Keratinocyte (primary cell): Measurements from ENCODE around the gene PLXNB1. TPM values are rescaled to one million over a fixed set of nuclear protein-coding genes. Genes with fewer than 3 reads are reported as not detected.

Experiments used
- DNase-seq: peaks from one replicate; pipeline ENCODE4 v3.0.0-alpha.2; 2011; ENCODE audit warnings: low read depth, missing footprints, low spot score
- FAIRE-seq: peaks from 2 replicates; lab custom pipeline; 2011; peaks lifted over from hg19 to GRCh38; lab: Jason Lieb, UNC
- H2AFZ ChIP-seq: 2 replicates; pipeline ENCODE4 v1.6.0; 2012; ENCODE audit warnings: low read length, control low read depth, inconsistent platforms; ENCODE audit not compliant: control insufficient read depth
- H3K27ac ChIP-seq: 2 replicates; pipeline ENCODE4 v1.5.1; 2011; ENCODE audit warnings: low read length; ENCODE audit not compliant: control insufficient read depth, insufficient read depth
- H3K27me3 ChIP-seq: 3 replicates; pipeline ENCODE4 v1.6.0; 2011; ENCODE audit warnings: low read length; ENCODE audit not compliant: control insufficient read depth, insufficient read depth; ENCODE audit errors: extremely low read depth
- H3K36me3 ChIP-seq, 2 experiments: 2 replicates in 1 of 2; 3 replicates in 1 of 2; pipeline ENCODE4 v1.5.1; 2011; ENCODE audit warnings: low read length in 2 of 2, mild to moderate bottlenecking in 1 of 2; ENCODE audit not compliant: control insufficient read depth in 2 of 2, insufficient read depth in 2 of 2; ENCODE audit errors: extremely low read depth in 1 of 2
- H3K4me1 ChIP-seq: 3 replicates; pipeline ENCODE4 v1.5.1; 2011; ENCODE audit warnings: low read length; ENCODE audit not compliant: control insufficient read depth, insufficient read depth; ENCODE audit errors: extremely low read depth
- H3K4me2 ChIP-seq: 3 replicates; pipeline ENCODE4 v1.6.0; 2011; ENCODE audit warnings: low read depth, low read length; ENCODE audit not compliant: control insufficient read depth, insufficient read depth; ENCODE audit errors: extremely low read depth
- H3K4me3 ChIP-seq, 3 experiments: fragments of 200-600 bp in 1 of 3; sonication (generic) in 1 of 3; 2 replicates in 2 of 3; 3 replicates in 1 of 3; pipeline ENCODE4 v1.5.1; 2011 to 2016; ENCODE audit warnings: low read length in 3 of 3, mild to moderate bottlenecking in 3 of 3, control low read depth in 2 of 3, inconsistent platforms in 1 of 3, low read depth in 1 of 3, mixed read lengths in 1 of 3, mixed run types in 1 of 3, moderate library complexity in 1 of 3; ENCODE audit not compliant: control insufficient read depth in 2 of 3, insufficient read depth in 2 of 3; ENCODE audit errors: extremely low read depth in 1 of 3
- H3K79me2 ChIP-seq: 2 replicates; pipeline ENCODE4 v1.6.0; 2012; ENCODE audit warnings: low read length; ENCODE audit not compliant: control insufficient read depth, insufficient read depth
- H3K9ac ChIP-seq: 3 replicates; pipeline ENCODE4 v1.6.0; 2011; ENCODE audit warnings: low read length; ENCODE audit not compliant: control insufficient read depth, insufficient read depth; ENCODE audit errors: extremely low read depth
- H3K9me1 ChIP-seq: 3 replicates; pipeline ENCODE4 v1.6.0; 2011; ENCODE audit warnings: low read length; ENCODE audit not compliant: control insufficient read depth, insufficient read depth; ENCODE audit errors: extremely low read depth
- H3K9me3 ChIP-seq: 2 replicates; pipeline ENCODE4 v1.5.1; 2012; ENCODE audit warnings: low read depth, low read length; ENCODE audit not compliant: control insufficient read depth
- H4K20me1 ChIP-seq: 3 replicates; pipeline ENCODE4 v1.6.0; 2011; ENCODE audit warnings: low read length; ENCODE audit not compliant: control insufficient read depth, insufficient read depth; ENCODE audit errors: extremely low read depth
- CTCF ChIP-seq, 3 experiments: IDR thresholded peaks in 1 of 3; conservative IDR thresholded peaks in 1 of 3; optimal IDR thresholded peaks in 1 of 3; 2 replicates in 2 of 3; 3 replicates in 1 of 3; pipeline versions ENCODE3 to v1.5.1; 2011; ENCODE audit warnings: low read length in 3 of 3, mild to moderate bottlenecking in 3 of 3, moderate library complexity in 2 of 3, control low read depth in 1 of 3, inconsistent platforms in 1 of 3; ENCODE audit not compliant: insufficient read depth in 2 of 3; ENCODE audit errors: extremely low read depth in 1 of 3
- EZH2 ChIP-seq: IDR thresholded peaks from one replicate; pipeline ENCODE4 v1.6.1; 2012; ENCODE audit warnings: inconsistent platforms, mild to moderate bottlenecking, low read length, moderate library complexity
- dilution Hi-C: fragments of 300-500 bp; cut with MboI; formaldehyde crosslinking; loops from one replicate; pipeline ENCODE4 v1.7.0; 2020; ENCODE audit warnings: low sequenced_read_pairs; ENCODE audit not compliant: extremely low pct_ligation_motif_present
- polyA plus RNA-seq, 5 experiments: library from polyadenylated mRNA; depleted of rRNA in 3 of 5; stranded (reverse) in 3 of 5; stranded (forward) in 1 of 5; unstranded in 1 of 5; fragments of >200 nt; gene quantifications; 1 replicate in 1 of 5; 2 replicates in 3 of 5; 3 replicates in 1 of 5; pipeline versions ENCODE4 v1.2.1 to v1.2.3, GENCODE V29; 2011 to 2012; ENCODE audit warnings: missing spikeins in 2 of 5, low read depth in 1 of 5, low replicate concordance in 1 of 5

Gene PLXNB1
- polyA plus RNA-seq, 1 donor (not counting 4 experiments of a cell fraction or from before 2014, with no cell fraction given): 83.0 TPM

GRCh38 chr3:48459773-48460516 is 30.1 kb upstream of the PLXNB1 start:
- H3K79me2 ChIP-seq: no peaks in the 10 kb centered on the region
- TF ChIP-seq CTCF (optimal IDR thresholded peaks at IDR 0.05 in 1 of 3, IDR thresholded peaks at IDR 0.05 in 1 of 3, conservative IDR thresholded peaks at IDR 0.05 in 1 of 3; ENCODE audit: extremely low read depth in 1 of 3, insufficient read depth in 2 of 3, low read length in 3 of 3): no peak
- H3K4me3 ChIP-seq: no peak overlapping the region
- no peaks in the 10 kb centered on the region for H3K9me1 ChIP-seq
- no peaks in the 10 kb centered on the region for H3K9me3 ChIP-seq
- no peaks in the 10 kb centered on the region for H3K27me3 ChIP-seq
- H3K4me1 ChIP-seq: peaks cover 2% of the 10 kb centered on the region
- H3K27ac ChIP-seq: no peak overlapping the region
- no peak for DNase-seq
- H4K20me1 ChIP-seq: no peaks in the 10 kb centered on the region
- FAIRE-seq: no peak
- dilution Hi-C loops: no loop called here
- no peak overlapping the region for H3K9ac ChIP-seq
- no peak overlapping the region for H2AFZ ChIP-seq
- H3K4me2 ChIP-seq: no peak overlapping the region
- peaks cover 16 to 35% of the 10 kb centered on the region in 2 experiments for H3K36me3 ChIP-seq

- Histone ChIP-seq H3K27me3 (no peaks in the 10 kb centered on the region), H3K79me2 (no peaks in the 10 kb centered on the region), H3K27ac (no peak overlapping the region), H3K9me3 (no peaks in the 10 kb centered on the region), H3K36me3 (peaks cover 16 to 33% of the 10 kb centered on the region in 2 experiments), H3K9me1 (no peaks in the 10 kb centered on the region), H3K4me1 (peaks cover 2% of the 10 kb centered on the region), H3K9ac (no peak overlapping the region), H3K4me2 (no peak overlapping the region), H3K4me3 (no peak overlapping the region), H2AFZ (no peak overlapping the region), H4K20me1 (no peaks in the 10 kb centered on the region)
- dilution Hi-C loops: no loop called here
- DNase-seq (no peak), FAIRE-seq (peak; percentile 51)
- TF ChIP-seq CTCF (optimal IDR thresholded peaks at IDR 0.05 in 1 of 3, IDR thresholded peaks at IDR 0.05 in 1 of 3, conservative IDR thresholded peaks at IDR 0.05 in 1 of 3; ENCODE audit: extremely low read depth in 1 of 3, insufficient read depth in 2 of 3, low read length in 3 of 3) (no peak), EZH2 (no peak)
These were observed 29.4 kb upstream of the PLXNB1 start for GRCh38 chr3:48459331-48459730.
